GM21576 (cell line): ENCODE data around the gene LRRC40.

ENCODE experiments used
- ATAC-seq: cut with Tn5 transposase; IDR thresholded peaks from one replicate; pipeline ENCODE4 v1.9.1; 2021; ENCODE audit warnings: mild to moderate bottlenecking, moderate library complexity; ENCODE audit not compliant: unreplicated experiment

LRRC40 gene

GRCh38 chr1:70134148-70134547, 71.2 kb downstream of the LRRC40 start:
- ATAC-seq, result no peak

GRCh38 chr1:70117046-70117445, 88.3 kb downstream of the LRRC40 start:
- ATAC-seq, result no peak

GRCh38 chr1:70115315-70115714, 90.1 kb downstream of the LRRC40 start:
- ATAC-seq, result no peak

GRCh38 chr1:70112838-70113237, 92.5 kb downstream of the LRRC40 start:
- ATAC-seq, result no peak

- no peak for ATAC-seq
Measured at GRCh38 chr1:70109241-70109640, 96.1 kb downstream of the LRRC40 start.

GRCh38 chr1:70103770-70104169, 101.6 kb downstream of the LRRC40 start:
- no peak for ATAC-seq

GRCh38 chr1:70101774-70102173, 103.6 kb downstream of the LRRC40 start:
- no peak for ATAC-seq

- no peak for ATAC-seq
Measured at GRCh38 chr1:70101231-70101630, 104.1 kb downstream of the LRRC40 start.
